Thyroid gland (tissue), 4 donors: ENCODE results near the gene PRR14.

Source experiments
- POLR2A ChIP-seq, 2 donors: fragments of 450-650 bp; IDR thresholded peaks; one replicate each; pipeline ENCODE4 v1.6.1; 2017; ENCODE audit warnings: antibody characterized with exemption in 2 of 2, mild to moderate bottlenecking in 2 of 2, moderate library complexity in 1 of 2
- TF ChIP-seq, protein P1 (sequence below), 6 experiments: fragments of 200-600 bp in 3 of 6; fragments of 450-650 bp in 3 of 6; sonication (generic) in 3 of 6; IDR thresholded peaks; one replicate each; pipeline ENCODE4 v1.5.1; 2016 to 2019; ENCODE audit warnings: antibody characterized with exemption in 6 of 6, mild to moderate bottlenecking in 2 of 6, inconsistent platforms in 1 of 6, moderate library complexity in 1 of 6

DNA sequence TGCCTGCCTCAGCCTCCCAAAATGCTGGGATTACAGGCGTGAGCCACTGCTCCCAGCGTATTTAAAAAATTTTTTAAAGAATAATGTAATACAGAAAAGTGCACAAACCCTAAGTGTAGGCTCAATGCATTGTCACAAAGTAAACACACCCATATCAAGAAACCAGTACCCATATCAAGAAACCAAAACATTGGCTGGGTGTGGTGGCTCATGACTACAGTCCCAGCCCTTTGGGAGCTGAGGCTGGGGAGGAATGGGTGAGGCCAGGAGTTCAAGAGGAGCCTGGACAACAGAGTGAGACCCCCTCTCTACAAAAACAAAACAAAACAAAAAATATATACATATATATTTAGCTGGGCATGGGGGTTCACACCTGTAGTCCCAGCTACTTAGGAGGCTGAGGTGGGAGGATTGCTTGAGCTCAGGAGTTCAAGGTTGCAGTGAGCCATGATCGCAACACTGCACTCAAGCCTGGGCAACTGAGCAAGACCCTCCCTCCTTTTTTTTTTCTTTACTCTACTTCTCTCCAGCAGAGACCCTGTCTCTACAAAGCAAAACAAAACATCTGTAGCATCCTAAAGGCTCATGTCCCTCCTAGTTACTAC is 9.3 kb upstream of the PRR14 start:
- no peak for TF ChIP-seq POLR2A (IDR thresholded peaks at IDR 0.05)
- TF ChIP-seq, protein P1, sequence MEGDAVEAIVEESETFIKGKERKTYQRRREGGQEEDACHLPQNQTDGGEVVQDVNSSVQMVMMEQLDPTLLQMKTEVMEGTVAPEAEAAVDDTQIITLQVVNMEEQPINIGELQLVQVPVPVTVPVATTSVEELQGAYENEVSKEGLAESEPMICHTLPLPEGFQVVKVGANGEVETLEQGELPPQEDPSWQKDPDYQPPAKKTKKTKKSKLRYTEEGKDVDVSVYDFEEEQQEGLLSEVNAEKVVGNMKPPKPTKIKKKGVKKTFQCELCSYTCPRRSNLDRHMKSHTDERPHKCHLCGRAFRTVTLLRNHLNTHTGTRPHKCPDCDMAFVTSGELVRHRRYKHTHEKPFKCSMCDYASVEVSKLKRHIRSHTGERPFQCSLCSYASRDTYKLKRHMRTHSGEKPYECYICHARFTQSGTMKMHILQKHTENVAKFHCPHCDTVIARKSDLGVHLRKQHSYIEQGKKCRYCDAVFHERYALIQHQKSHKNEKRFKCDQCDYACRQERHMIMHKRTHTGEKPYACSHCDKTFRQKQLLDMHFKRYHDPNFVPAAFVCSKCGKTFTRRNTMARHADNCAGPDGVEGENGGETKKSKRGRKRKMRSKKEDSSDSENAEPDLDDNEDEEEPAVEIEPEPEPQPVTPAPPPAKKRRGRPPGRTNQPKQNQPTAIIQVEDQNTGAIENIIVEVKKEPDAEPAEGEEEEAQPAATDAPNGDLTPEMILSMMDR (IDR thresholded peaks at IDR 0.05): no peak
